Measurements from ENCODE around the gene GLCCI1. TPM values are rescaled to one million over a fixed set of nuclear protein-coding genes. Genes with fewer than 3 reads are reported as not detected.
A peak's percentile ranks its signal among the peaks of the same experiment; 100 is the strongest.
"Not testable (repeated sequence)": the region's sequence is repeated elsewhere in the genome, so short reads cannot be mapped to it uniquely, and the experiment has no call there.

Gene GLCCI1
- total RNA-seq, 2 experiments from 2014 or later: 6.9 to 9.0 TPM

- Mint-ChIP-seq H3K36me3 (peaks cover 45% of the 10 kb centered on the region), H3K9me3 (peaks cover 10% of the 10 kb centered on the region), H3K27ac (peak overlapping the region; percentile 25), H3K4me3 (no peak overlapping the region), H3K27me3 (no peaks in the 10 kb centered on the region), H3K4me1 (peaks cover 33% of the 10 kb centered on the region)
- DNase-seq: no peak
Observed at GRCh38 chr7:8040768-8041369, 72.3 kb downstream of the GLCCI1 start.

- Mint-ChIP-seq H3K4me3 (no peak overlapping the region), H3K9me3 (peaks cover 2% of the 10 kb centered on the region), H3K27ac (no peak overlapping the region), H3K36me3 (peaks cover 33% of the 10 kb centered on the region), H3K27me3 (no peaks in the 10 kb centered on the region), H3K4me1 (peaks cover 41% of the 10 kb centered on the region)
- DNase-seq: no peak
Observed at GRCh38 chr7:8042796-8043535, 74.4 kb downstream of the GLCCI1 start.

GRCh38 chr7:8044761-8045430 is 76.3 kb downstream of the GLCCI1 start:
- DNase-seq: no peak
- peaks cover 41% of the 10 kb centered on the region for H3K4me1 Mint-ChIP-seq
- H3K27me3 Mint-ChIP-seq: no peaks in the 10 kb centered on the region
- peaks cover 40% of the 10 kb centered on the region for H3K36me3 Mint-ChIP-seq
- no peak overlapping the region for H3K4me3 Mint-ChIP-seq
- H3K27ac Mint-ChIP-seq: peak overlapping the region; percentile 64
- H3K9me3 Mint-ChIP-seq: peaks cover 2% of the 10 kb centered on the region

- not testable (repeated sequence) for H3K27me3 Mint-ChIP-seq, DNase-seq, H3K9me3 Mint-ChIP-seq, H3K4me3 Mint-ChIP-seq
- Mint-ChIP-seq H3K27ac (peak overlapping the region; percentile 62), H3K36me3 (peaks cover 27% of the 10 kb centered on the region), H3K4me1 (peaks cover 33% of the 10 kb centered on the region)
Observed at GRCh38 chr7:8048067-8048466, 79.5 kb downstream of the GLCCI1 start.

GRCh38 chr7:8051373-8051772 is 82.8 kb downstream of the GLCCI1 start:
- H3K9me3 Mint-ChIP-seq: no peaks in the 10 kb centered on the region
- H3K36me3 Mint-ChIP-seq: peaks cover 17% of the 10 kb centered on the region
- no peak overlapping the region for H3K27ac Mint-ChIP-seq

GRCh38 chr7:8051998-8052397 is 83.4 kb downstream of the GLCCI1 start:
- peaks cover 18% of the 10 kb centered on the region for H3K36me3 Mint-ChIP-seq
- H3K4me3 Mint-ChIP-seq: no peak overlapping the region
- no peak overlapping the region for H3K27ac Mint-ChIP-seq
- no peaks in the 10 kb centered on the region for H3K27me3 Mint-ChIP-seq
- H3K4me1 Mint-ChIP-seq: peaks cover 17% of the 10 kb centered on the region
- H3K9me3 Mint-ChIP-seq: no peaks in the 10 kb centered on the region
- no peak for DNase-seq

More at GRCh38 chr7:8051373-8051772, 82.8 kb downstream of the GLCCI1 start:
- Mint-ChIP-seq H3K27me3 (no peaks in the 10 kb centered on the region), H3K4me3 (no peak overlapping the region), H3K4me1 (peaks cover 18% of the 10 kb centered on the region)
- DNase-seq: no peak

GRCh38 chr7:8052824-8053223 is 84.2 kb downstream of the GLCCI1 start:
- Mint-ChIP-seq H3K27ac (no peak overlapping the region), H3K9me3 (no peaks in the 10 kb centered on the region), H3K4me3 (no peak overlapping the region), H3K27me3 (no peaks in the 10 kb centered on the region), H3K4me1 (peaks cover 17% of the 10 kb centered on the region), H3K36me3 (peaks cover 17% of the 10 kb centered on the region)
- no peak for DNase-seq

GRCh38 chr7:8056439-8056838 is 87.8 kb downstream of the GLCCI1 start:
- H3K9me3 Mint-ChIP-seq: no peaks in the 10 kb centered on the region
- H3K27ac Mint-ChIP-seq: peak overlapping the region; percentile 46
- peaks cover 12% of the 10 kb centered on the region for H3K36me3 Mint-ChIP-seq

GRCh38 chr7:8057566-8057965 is 89.0 kb downstream of the GLCCI1 start:
- H3K4me1 Mint-ChIP-seq: peaks cover 12% of the 10 kb centered on the region
- H3K27ac Mint-ChIP-seq: no peak overlapping the region
- DNase-seq: no peak
- H3K27me3 Mint-ChIP-seq: no peaks in the 10 kb centered on the region
- no peaks in the 10 kb centered on the region for H3K9me3 Mint-ChIP-seq
- H3K4me3 Mint-ChIP-seq: no peak overlapping the region
- H3K36me3 Mint-ChIP-seq: peaks cover 18% of the 10 kb centered on the region

More at GRCh38 chr7:8056439-8056838, 87.8 kb downstream of the GLCCI1 start:
- Mint-ChIP-seq H3K4me1 (peaks cover 16% of the 10 kb centered on the region), H3K27me3 (no peaks in the 10 kb centered on the region), H3K4me3 (no peak overlapping the region)
- DNase-seq: no peak

GRCh38 chr7:8058322-8058721 is 89.7 kb downstream of the GLCCI1 start:
- peaks cover 12% of the 10 kb centered on the region for H3K4me1 Mint-ChIP-seq
- H3K27me3 Mint-ChIP-seq: no peaks in the 10 kb centered on the region
- H3K27ac Mint-ChIP-seq: no peak overlapping the region
- DNase-seq: no peak
- no peaks in the 10 kb centered on the region for H3K9me3 Mint-ChIP-seq
- peaks cover 24% of the 10 kb centered on the region for H3K36me3 Mint-ChIP-seq
- no peak overlapping the region for H3K4me3 Mint-ChIP-seq

- no peak for DNase-seq
- H3K4me3 Mint-ChIP-seq: no peak overlapping the region
- H3K36me3 Mint-ChIP-seq: peaks cover 30% of the 10 kb centered on the region
- peaks cover 12% of the 10 kb centered on the region for H3K4me1 Mint-ChIP-seq
- H3K27ac Mint-ChIP-seq: no peak overlapping the region
- peaks cover 2% of the 10 kb centered on the region for H3K9me3 Mint-ChIP-seq
- H3K27me3 Mint-ChIP-seq: no peaks in the 10 kb centered on the region
Observed at GRCh38 chr7:8058852-8059251, 90.3 kb downstream of the GLCCI1 start.

- Mint-ChIP-seq H3K36me3 (peaks cover 38% of the 10 kb centered on the region), H3K27me3 (no peaks in the 10 kb centered on the region), H3K4me3 (no peak overlapping the region), H3K4me1 (peaks cover 15% of the 10 kb centered on the region), H3K27ac (no peak overlapping the region), H3K9me3 (peaks cover 3% of the 10 kb centered on the region)
- no peak for DNase-seq
Observed at GRCh38 chr7:8060241-8060640, 91.6 kb downstream of the GLCCI1 start.

- not testable (repeated sequence) for H3K27ac Mint-ChIP-seq, H3K9me3 Mint-ChIP-seq, H3K27me3 Mint-ChIP-seq, DNase-seq, H3K4me3 Mint-ChIP-seq
- peaks cover 30% of the 10 kb centered on the region for H3K36me3 Mint-ChIP-seq
- H3K4me1 Mint-ChIP-seq: peaks cover 17% of the 10 kb centered on the region
Observed at GRCh38 chr7:8063300-8063699, 94.7 kb downstream of the GLCCI1 start.

GRCh38 chr7:8063706-8064297 is 95.2 kb downstream of the GLCCI1 start:
- Mint-ChIP-seq H3K4me3 (no peak overlapping the region), H3K9me3 (peaks cover 3% of the 10 kb centered on the region), H3K27me3 (no peaks in the 10 kb centered on the region), H3K36me3 (peaks cover 30% of the 10 kb centered on the region), H3K4me1 (peaks cover 22% of the 10 kb centered on the region), H3K27ac (no peak overlapping the region)
- no peak for DNase-seq

GRCh38 chr7:8064828-8065227 is 96.2 kb downstream of the GLCCI1 start:
- DNase-seq: no peak
- Mint-ChIP-seq H3K27me3 (no peaks in the 10 kb centered on the region), H3K4me1 (peaks cover 19% of the 10 kb centered on the region), H3K4me3 (no peak overlapping the region), H3K9me3 (peaks cover 3% of the 10 kb centered on the region), H3K36me3 (peaks cover 31% of the 10 kb centered on the region), H3K27ac (no peak overlapping the region)

Measured in activated naive CD8-positive, alpha-beta T cell treated with anti-CD3 and anti-CD28 coated beads for 36 hours (primary cell).